ENCODE results near the gene INF2. TPM values are rescaled to one million over a fixed set of nuclear protein-coding genes. Genes with fewer than 3 reads are reported as not detected.
A peak's percentile ranks its signal among the peaks of the same experiment; 100 is the strongest.

INF2 gene
- total RNA-seq, 1 experiment from 2014 or later, result 70.9 TPM

GRCh38 chr14:104769324-104770071 is 80.1 kb downstream of the INF2 start:
- peaks cover 5% of the 10 kb centered on the region for H3K4me1 ChIP-seq (ENCODE audit: insufficient read depth, low read length, poor library complexity, severe bottlenecking)
- DNase-seq (ENCODE audit: low spot score), result no peak
- CTCF ChIA-PET, result interaction anchor here (0.9 to 1.4 kb wide), 2 partner anchors 16 to 95 kb away, joined by 3 read pairs; partner anchors contain the start of gene CEP170B
- H3K36me3 ChIP-seq (ENCODE audit: insufficient read depth, low read length, poor library complexity, severe bottlenecking), result peaks cover 38% of the 10 kb centered on the region
- intact Hi-C loops (cut with micrococcal nuclease; ENCODE audit: unreplicated experiment), result loop anchor here (2.0 to 5.0 kb wide), 2 partner anchors 57 to 278 kb away; no protein-coding TSS in a partner anchor
- H3K4me3 ChIP-seq (ENCODE audit: low read depth, low read length, poor library complexity, severe bottlenecking), result no peak overlapping the region
- H3K27ac ChIP-seq (ENCODE audit: low read depth, low read length, poor library complexity, severe bottlenecking), result no peak overlapping the region
- no peaks in the 10 kb centered on the region for H3K9me3 ChIP-seq (ENCODE audit: low read depth, low read length, poor library complexity, severe bottlenecking)
- TSS peak; percentile 83 for BruUV-seq (replicated peaks)
- POLR2A ChIA-PET (ENCODE audit: low non-redundant PET), result no interaction called here
- TF ChIP-seq EZH2 (IDR thresholded peaks at IDR 0.05; ENCODE audit: borderline replicate concordance, low read depth, low read length, poor library complexity, severe bottlenecking), result no peak
- TF ChIP-seq CTCF (conservative IDR thresholded peaks at IDR 0.05; ENCODE audit: low read depth, low read length), result no peak
- H3K27me3 ChIP-seq (replicated peaks; ENCODE audit: insufficient read depth, low read depth, low read length, poor library complexity), result no peaks in the 10 kb centered on the region

GRCh38 chr14:104770072-104770579 is 80.7 kb downstream of the INF2 start:
- peaks cover 5% of the 10 kb centered on the region for H3K4me1 ChIP-seq (ENCODE audit: insufficient read depth, low read length, poor library complexity, severe bottlenecking)
- DNase-seq (ENCODE audit: low spot score), result no peak
- H3K9me3 ChIP-seq (ENCODE audit: low read depth, low read length, poor library complexity, severe bottlenecking), result no peaks in the 10 kb centered on the region
- TF ChIP-seq EZH2 (IDR thresholded peaks at IDR 0.05; ENCODE audit: borderline replicate concordance, low read depth, low read length, poor library complexity, severe bottlenecking), result no peak
- TF ChIP-seq CTCF (conservative IDR thresholded peaks at IDR 0.05; ENCODE audit: low read depth, low read length), result no peak
- no peak overlapping the region for H3K4me3 ChIP-seq (ENCODE audit: low read depth, low read length, poor library complexity, severe bottlenecking)
- no peak overlapping the region for H3K27ac ChIP-seq (ENCODE audit: low read depth, low read length, poor library complexity, severe bottlenecking)
- H3K27me3 ChIP-seq (replicated peaks; ENCODE audit: insufficient read depth, low read depth, low read length, poor library complexity), result no peaks in the 10 kb centered on the region
- BruUV-seq (replicated peaks), result no TSS peak
- intact Hi-C loops (cut with micrococcal nuclease; ENCODE audit: unreplicated experiment), result no loop called here
- ChIA-PET POLR2A (ENCODE audit: low non-redundant PET) (no interaction called here), CTCF (interaction anchor here (0.5 to 1.2 kb wide), 2 partner anchors 10 to 17 kb away, joined by 3 to 5 read pairs; partner anchors contain the start of gene SIVA1)
- peaks cover 43% of the 10 kb centered on the region for H3K36me3 ChIP-seq (ENCODE audit: insufficient read depth, low read length, poor library complexity, severe bottlenecking)

- no peak overlapping the region for H3K27ac ChIP-seq (ENCODE audit: low read depth, low read length, poor library complexity, severe bottlenecking)
- H3K4me3 ChIP-seq (ENCODE audit: low read depth, low read length, poor library complexity, severe bottlenecking), result no peak overlapping the region
- H3K9me3 ChIP-seq (ENCODE audit: low read depth, low read length, poor library complexity, severe bottlenecking), result no peaks in the 10 kb centered on the region
- peaks cover 5% of the 10 kb centered on the region for H3K4me1 ChIP-seq (ENCODE audit: insufficient read depth, low read length, poor library complexity, severe bottlenecking)
- ChIA-PET CTCF (interaction anchor here (0.5 to 1.2 kb wide), 2 partner anchors 9 to 18 kb away, joined by 3 to 5 read pairs; partner anchors contain the start of gene SIVA1), POLR2A (ENCODE audit: low non-redundant PET) (no interaction called here)
- intact Hi-C loops (cut with micrococcal nuclease; ENCODE audit: unreplicated experiment), result no loop called here
- TF ChIP-seq CTCF (conservative IDR thresholded peaks at IDR 0.05; ENCODE audit: low read depth, low read length), result peak; percentile 56
- TF ChIP-seq EZH2 (IDR thresholded peaks at IDR 0.05; ENCODE audit: borderline replicate concordance, low read depth, low read length, poor library complexity, severe bottlenecking), result no peak
- no TSS peak for BruUV-seq (replicated peaks)
- no peaks in the 10 kb centered on the region for H3K27me3 ChIP-seq (replicated peaks; ENCODE audit: insufficient read depth, low read depth, low read length, poor library complexity)
- peak; percentile 45 for DNase-seq (ENCODE audit: low spot score)
- H3K36me3 ChIP-seq (ENCODE audit: insufficient read depth, low read length, poor library complexity, severe bottlenecking), result peaks cover 47% of the 10 kb centered on the region
Observed at GRCh38 chr14:104770851-104771272, 81.4 kb downstream of the INF2 start.
